ENCODE data around the gene TPSAB1.

DNA sequence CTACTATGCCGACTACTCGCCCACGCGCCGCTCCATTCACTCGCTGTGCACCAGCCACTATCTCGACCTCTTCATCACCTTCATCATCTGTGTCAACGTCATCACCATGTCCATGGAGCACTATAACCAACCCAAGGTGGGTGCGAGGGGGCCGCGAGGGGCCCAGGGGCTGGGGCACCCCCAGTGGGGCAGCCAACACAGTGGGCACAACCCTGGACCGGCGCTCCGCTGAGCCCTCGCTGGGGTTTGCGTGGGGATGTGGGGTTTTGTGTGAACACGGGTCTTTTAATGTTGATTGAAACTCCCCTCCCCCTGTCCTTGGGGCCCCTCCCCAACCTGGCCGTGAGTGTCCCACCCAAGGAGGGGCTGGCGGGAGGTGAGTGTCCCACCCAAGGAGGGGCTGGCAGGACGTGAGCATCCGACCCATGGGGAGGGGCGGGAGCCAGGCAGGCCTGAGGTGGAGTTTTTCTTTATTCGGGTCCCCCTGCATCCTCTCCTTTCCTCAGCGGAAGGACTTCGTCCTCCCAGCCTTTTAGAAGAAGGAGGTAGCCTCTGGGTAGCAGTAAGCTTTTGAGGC is 26.6 kb upstream of the TPSAB1 start:
- TF ChIP-seq, protein P1, sequence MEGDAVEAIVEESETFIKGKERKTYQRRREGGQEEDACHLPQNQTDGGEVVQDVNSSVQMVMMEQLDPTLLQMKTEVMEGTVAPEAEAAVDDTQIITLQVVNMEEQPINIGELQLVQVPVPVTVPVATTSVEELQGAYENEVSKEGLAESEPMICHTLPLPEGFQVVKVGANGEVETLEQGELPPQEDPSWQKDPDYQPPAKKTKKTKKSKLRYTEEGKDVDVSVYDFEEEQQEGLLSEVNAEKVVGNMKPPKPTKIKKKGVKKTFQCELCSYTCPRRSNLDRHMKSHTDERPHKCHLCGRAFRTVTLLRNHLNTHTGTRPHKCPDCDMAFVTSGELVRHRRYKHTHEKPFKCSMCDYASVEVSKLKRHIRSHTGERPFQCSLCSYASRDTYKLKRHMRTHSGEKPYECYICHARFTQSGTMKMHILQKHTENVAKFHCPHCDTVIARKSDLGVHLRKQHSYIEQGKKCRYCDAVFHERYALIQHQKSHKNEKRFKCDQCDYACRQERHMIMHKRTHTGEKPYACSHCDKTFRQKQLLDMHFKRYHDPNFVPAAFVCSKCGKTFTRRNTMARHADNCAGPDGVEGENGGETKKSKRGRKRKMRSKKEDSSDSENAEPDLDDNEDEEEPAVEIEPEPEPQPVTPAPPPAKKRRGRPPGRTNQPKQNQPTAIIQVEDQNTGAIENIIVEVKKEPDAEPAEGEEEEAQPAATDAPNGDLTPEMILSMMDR (IDR thresholded peaks at IDR 0.05; ENCODE audit: insufficient read depth, low read length): no peak
- no peak for TF ChIP-seq POLR2AphosphoS5 (IDR thresholded peaks at IDR 0.05; ENCODE audit: low read depth)
- TF ChIP-seq, protein P2, sequence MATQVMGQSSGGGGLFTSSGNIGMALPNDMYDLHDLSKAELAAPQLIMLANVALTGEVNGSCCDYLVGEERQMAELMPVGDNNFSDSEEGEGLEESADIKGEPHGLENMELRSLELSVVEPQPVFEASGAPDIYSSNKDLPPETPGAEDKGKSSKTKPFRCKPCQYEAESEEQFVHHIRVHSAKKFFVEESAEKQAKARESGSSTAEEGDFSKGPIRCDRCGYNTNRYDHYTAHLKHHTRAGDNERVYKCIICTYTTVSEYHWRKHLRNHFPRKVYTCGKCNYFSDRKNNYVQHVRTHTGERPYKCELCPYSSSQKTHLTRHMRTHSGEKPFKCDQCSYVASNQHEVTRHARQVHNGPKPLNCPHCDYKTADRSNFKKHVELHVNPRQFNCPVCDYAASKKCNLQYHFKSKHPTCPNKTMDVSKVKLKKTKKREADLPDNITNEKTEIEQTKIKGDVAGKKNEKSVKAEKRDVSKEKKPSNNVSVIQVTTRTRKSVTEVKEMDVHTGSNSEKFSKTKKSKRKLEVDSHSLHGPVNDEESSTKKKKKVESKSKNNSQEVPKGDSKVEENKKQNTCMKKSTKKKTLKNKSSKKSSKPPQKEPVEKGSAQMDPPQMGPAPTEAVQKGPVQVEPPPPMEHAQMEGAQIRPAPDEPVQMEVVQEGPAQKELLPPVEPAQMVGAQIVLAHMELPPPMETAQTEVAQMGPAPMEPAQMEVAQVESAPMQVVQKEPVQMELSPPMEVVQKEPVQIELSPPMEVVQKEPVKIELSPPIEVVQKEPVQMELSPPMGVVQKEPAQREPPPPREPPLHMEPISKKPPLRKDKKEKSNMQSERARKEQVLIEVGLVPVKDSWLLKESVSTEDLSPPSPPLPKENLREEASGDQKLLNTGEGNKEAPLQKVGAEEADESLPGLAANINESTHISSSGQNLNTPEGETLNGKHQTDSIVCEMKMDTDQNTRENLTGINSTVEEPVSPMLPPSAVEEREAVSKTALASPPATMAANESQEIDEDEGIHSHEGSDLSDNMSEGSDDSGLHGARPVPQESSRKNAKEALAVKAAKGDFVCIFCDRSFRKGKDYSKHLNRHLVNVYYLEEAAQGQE (IDR thresholded peaks at IDR 0.05; ENCODE audit: insufficient replicate concordance, low read depth): no peak
- TF ChIP-seq SPI1 (IDR thresholded peaks at IDR 0.05; ENCODE audit: borderline replicate concordance, low read depth): no peak

Measured in HL-60 (cell line).